CD14-positive monocyte (primary cell): ENCODE results near the gene GLDN. TPM values are rescaled to one million over a fixed set of nuclear protein-coding genes. Genes with fewer than 3 reads are reported as not detected.

Experiments used
- DNase-seq, 3 donors: peaks; one replicate each; pipeline ENCODE4 v3.0.0-alpha.2; 2011 to 2022
- H2AFZ ChIP-seq: 2 replicates; pipeline ENCODE4 v1.6.0; 2012; ENCODE audit warnings: mild to moderate bottlenecking, low read depth, low read length, inconsistent platforms; ENCODE audit not compliant: insufficient read depth, poor library complexity, severe bottlenecking
- H3K27ac ChIP-seq, 2 donors: 1 replicate in 1 of 2; 2 replicates in 1 of 2; pipeline ENCODE4 v1.5.1; 2012 to 2013; ENCODE audit warnings: low read length in 2 of 2, control low read depth in 1 of 2, inconsistent platforms in 1 of 2, low read depth in 1 of 2, mild to moderate bottlenecking in 1 of 2
- H3K27me3 ChIP-seq, 2 donors: one replicate each; pipeline versions ENCODE4 v1.6.0 to v1.6.1; 2011 to 2013; ENCODE audit warnings: low read length in 2 of 2; ENCODE audit not compliant: control insufficient read depth in 2 of 2, insufficient read depth in 2 of 2
- H3K36me3 ChIP-seq, 2 donors: replicated peaks in 1 of 2; 1 replicate in 1 of 2; 2 replicates in 1 of 2; pipeline versions ENCODE4 v1.5.1 to v1.6.1; 2012 to 2013; ENCODE audit warnings: low read length in 2 of 2, control low read depth in 1 of 2, inconsistent platforms in 1 of 2, mild to moderate bottlenecking in 1 of 2; ENCODE audit not compliant: insufficient read depth in 2 of 2, control insufficient read depth in 1 of 2
- H3K4me1 ChIP-seq, 2 donors: 1 replicate in 1 of 2; 2 replicates in 1 of 2; pipeline versions ENCODE4 v1.5.1 to v1.6.1; 2012 to 2013; ENCODE audit warnings: low read length in 2 of 2, control low read depth in 1 of 2, inconsistent platforms in 1 of 2, mild to moderate bottlenecking in 1 of 2, moderate library complexity in 1 of 2; ENCODE audit not compliant: insufficient read depth in 2 of 2, control insufficient read depth in 1 of 2
- H3K4me2 ChIP-seq: replicated peaks from 2 replicates; pipeline ENCODE3; 2012; ENCODE audit warnings: low read length, moderate library complexity, mild to moderate bottlenecking; ENCODE audit not compliant: poor library complexity, severe bottlenecking; ENCODE audit errors: extremely low read depth
- H3K4me3 ChIP-seq, 3 experiments: fragments of 200-600 bp in 1 of 3; sonication (generic) in 1 of 3; replicated peaks in 1 of 3; 1 replicate in 2 of 3; 2 replicates in 1 of 3; pipeline ENCODE4 v1.5.1; 2011 to 2013; ENCODE audit warnings: low read length in 3 of 3, mild to moderate bottlenecking in 3 of 3, control low read depth in 2 of 3, low read depth in 2 of 3, inconsistent platforms in 1 of 3, moderate library complexity in 1 of 3
- H3K79me2 ChIP-seq: 2 replicates; pipeline ENCODE4 v1.6.0; 2012; ENCODE audit warnings: mild to moderate bottlenecking, control low read depth, inconsistent platforms, low read length, moderate library complexity; ENCODE audit not compliant: insufficient read depth
- H3K9ac ChIP-seq: 2 replicates; pipeline ENCODE4 v1.6.0; 2017; ENCODE audit warnings: low read length, mild to moderate bottlenecking; ENCODE audit not compliant: insufficient read depth, poor library complexity, severe bottlenecking
- H3K9me3 ChIP-seq, 2 donors: replicated peaks in 1 of 2; 1 replicate in 1 of 2; 2 replicates in 1 of 2; pipeline versions ENCODE4 v1.5.1 to v1.6.1; 2012 to 2013; ENCODE audit warnings: low read length in 2 of 2, control low read depth in 1 of 2; ENCODE audit not compliant: control insufficient read depth in 1 of 2, insufficient read depth in 1 of 2
- H4K20me1 ChIP-seq: 2 replicates; pipeline ENCODE4 v1.6.0; 2012; ENCODE audit warnings: mild to moderate bottlenecking, low read length, control low read depth, moderate library complexity; ENCODE audit not compliant: insufficient read depth
- H3K27ac Mint-ChIP-seq, 7 donors: one replicate each; pipeline ENCODE4 v1.8.0; 2020; ENCODE audit warnings: mild to moderate bottlenecking in 7 of 7, mixed read lengths in 7 of 7, moderate library complexity in 6 of 7, inconsistent platforms in 2 of 7
- H3K27me3 Mint-ChIP-seq, 3 donors: one replicate each; pipeline ENCODE4 v1.8.0; 2021 to 2022; ENCODE audit warnings: low read depth in 3 of 3, mild to moderate bottlenecking in 3 of 3, mixed read lengths in 3 of 3, moderate library complexity in 3 of 3, inconsistent platforms in 1 of 3
- H3K36me3 Mint-ChIP-seq, 2 donors: one replicate each; pipeline ENCODE4 v1.8.0; 2020; ENCODE audit warnings: mixed read lengths in 2 of 2, inconsistent platforms in 1 of 2, mild to moderate bottlenecking in 1 of 2
- H3K4me1 Mint-ChIP-seq: one replicate; pipeline ENCODE4 v1.8.0; 2020; ENCODE audit warnings: mild to moderate bottlenecking, mixed read lengths
- H3K4me3 Mint-ChIP-seq, 2 donors: one replicate each; pipeline ENCODE4 v1.8.0; 2020; ENCODE audit warnings: mild to moderate bottlenecking in 2 of 2, mixed read lengths in 2 of 2, moderate library complexity in 1 of 2
- H3K9me3 Mint-ChIP-seq, 7 donors: one replicate each; pipeline ENCODE4 v1.8.0; 2020 to 2022; ENCODE audit warnings: mixed read lengths in 7 of 7, mild to moderate bottlenecking in 6 of 7, moderate library complexity in 6 of 7, inconsistent platforms in 2 of 7
- CTCF ChIP-seq: fragments of 200-600 bp; IDR thresholded peaks from one replicate; pipeline ENCODE4 v1.8.0; 2022; ENCODE audit warnings: antibody characterized with exemption, mild to moderate bottlenecking
- WGBS: methylation state at CpG from one replicate; pipeline ENCODE4 v1.1.5; 2013; ENCODE audit warnings: missing lambda C conversion rate; ENCODE audit not compliant: insufficient coverage; 5-methylcytosine and 5-hydroxymethylcytosine counted together
- intact Hi-C, 2 donors: fragments of 100-400 bp; cut with micrococcal nuclease; formaldehyde crosslinking; loops; one replicate each; pipeline versions ENCODE4 v1.15.0 to v1.15.1; 2023
- polyA plus RNA-seq, 3 donors: library from polyadenylated mRNA; depleted of rRNA in 1 of 3; unstranded in 2 of 3; stranded (reverse) in 1 of 3; fragments of 300-500 nt in 2 of 3; fragments of >200 nt in 1 of 3; fragmentation: Illumina TruSeq in 2 of 3; gene quantifications; 1 replicate in 2 of 3; 2 replicates in 1 of 3; pipeline ENCODE4 v1.2.3, GENCODE V29; 2012 to 2021

The GLDN gene
- polyA plus RNA-seq, 3 donors: 0.04 TPM; not detected in 2

- Mint-ChIP-seq H3K27me3 (no peaks in the 10 kb centered on the region), H3K9me3 (peaks cover 0 to 2% (median 0%) of the 10 kb centered on the region in 7 donors), H3K36me3 (no peaks in the 10 kb centered on the region), H3K4me3 (no peak overlapping the region), H3K4me1 (peaks cover 8% of the 10 kb centered on the region), H3K27ac (peak overlapping the region in 1 of 7 donors; percentile 2)
- Histone ChIP-seq H3K36me3 (no peaks in the 10 kb centered on the region), H3K4me1 (no peaks in the 10 kb centered on the region), H3K9me3 (no peaks in the 10 kb centered on the region), H3K4me3 (no peak overlapping the region), H3K79me2 (no peaks in the 10 kb centered on the region), H3K27me3 (no peaks in the 10 kb centered on the region), H3K4me2 (no peak overlapping the region), H3K9ac (no peak overlapping the region), H3K27ac (no peak overlapping the region), H2AFZ (no peak overlapping the region), H4K20me1 (no peaks in the 10 kb centered on the region)
- 98% methylated on average over 9 of the region's 10 CpGs for WGBS
- intact Hi-C loops: no loop called here
- no peak for DNase-seq
- no peak for TF ChIP-seq CTCF
Observed at GRCh38 chr15:51314391-51315337, 26.8 kb upstream of the GLDN start.

- 96% methylated on average over 4 of the region's 7 CpGs for WGBS
- no peak overlapping the region for H3K4me3 Mint-ChIP-seq
- Histone ChIP-seq H3K79me2 (no peaks in the 10 kb centered on the region), H3K27ac (no peak overlapping the region), H2AFZ (no peak overlapping the region), H3K27me3 (no peaks in the 10 kb centered on the region), H3K9me3 (no peaks in the 10 kb centered on the region), H3K36me3 (no peaks in the 10 kb centered on the region), H3K4me2 (no peak overlapping the region), H3K9ac (no peak overlapping the region), H3K4me3 (no peak overlapping the region), H3K4me1 (no peaks in the 10 kb centered on the region), H4K20me1 (no peaks in the 10 kb centered on the region)
- no peaks in the 10 kb centered on the region for H3K36me3 Mint-ChIP-seq
- no peak for DNase-seq
- peaks cover 7% of the 10 kb centered on the region for H3K4me1 Mint-ChIP-seq
- no peak for TF ChIP-seq CTCF
- H3K27ac Mint-ChIP-seq: no peak overlapping the region
- peaks cover 0 to 2% (median 0%) of the 10 kb centered on the region in 7 donors for H3K9me3 Mint-ChIP-seq
- no peaks in the 10 kb centered on the region for H3K27me3 Mint-ChIP-seq
- intact Hi-C loops: no loop called here
Observed at GRCh38 chr15:51315726-51316125, 25.7 kb upstream of the GLDN start.
